B cell (primary cell): ENCODE data around the gene TXNDC5.

Experiments
- EZH2 ChIP-seq: IDR thresholded peaks from 2 replicates; pipeline ENCODE4 v1.6.1; 2012; ENCODE audit warnings: borderline replicate concordance, low read depth, mild to moderate bottlenecking, moderate library complexity, low read length; ENCODE audit not compliant: insufficient read depth, poor library complexity, severe bottlenecking
- TF ChIP-seq, protein P1 (sequence below): fragments of 200-600 bp; IDR thresholded peaks from one replicate; pipeline ENCODE4 v1.8.0; 2022; ENCODE audit warnings: antibody characterized with exemption, mild to moderate bottlenecking

DNA sequence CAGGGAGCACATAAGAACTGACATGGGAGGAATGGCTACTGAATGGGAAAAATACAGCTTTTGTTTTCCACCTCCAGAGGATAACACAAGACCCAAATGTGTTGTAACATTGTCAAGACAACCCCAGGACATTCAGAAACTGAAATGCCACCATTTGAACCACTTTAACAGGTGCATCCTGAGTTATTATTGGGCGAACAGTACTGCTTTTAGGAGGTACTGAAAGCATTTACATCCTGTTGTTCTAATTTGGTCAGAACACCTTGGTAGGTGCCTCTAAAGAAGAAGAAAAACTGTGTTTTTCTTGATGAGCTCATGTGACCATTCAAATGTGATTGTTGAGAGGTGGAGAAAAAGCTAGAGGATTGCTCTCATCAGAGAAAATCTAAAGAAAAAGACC lies 6.4 kb upstream of the TXNDC5 start:
- TF ChIP-seq, protein P1, sequence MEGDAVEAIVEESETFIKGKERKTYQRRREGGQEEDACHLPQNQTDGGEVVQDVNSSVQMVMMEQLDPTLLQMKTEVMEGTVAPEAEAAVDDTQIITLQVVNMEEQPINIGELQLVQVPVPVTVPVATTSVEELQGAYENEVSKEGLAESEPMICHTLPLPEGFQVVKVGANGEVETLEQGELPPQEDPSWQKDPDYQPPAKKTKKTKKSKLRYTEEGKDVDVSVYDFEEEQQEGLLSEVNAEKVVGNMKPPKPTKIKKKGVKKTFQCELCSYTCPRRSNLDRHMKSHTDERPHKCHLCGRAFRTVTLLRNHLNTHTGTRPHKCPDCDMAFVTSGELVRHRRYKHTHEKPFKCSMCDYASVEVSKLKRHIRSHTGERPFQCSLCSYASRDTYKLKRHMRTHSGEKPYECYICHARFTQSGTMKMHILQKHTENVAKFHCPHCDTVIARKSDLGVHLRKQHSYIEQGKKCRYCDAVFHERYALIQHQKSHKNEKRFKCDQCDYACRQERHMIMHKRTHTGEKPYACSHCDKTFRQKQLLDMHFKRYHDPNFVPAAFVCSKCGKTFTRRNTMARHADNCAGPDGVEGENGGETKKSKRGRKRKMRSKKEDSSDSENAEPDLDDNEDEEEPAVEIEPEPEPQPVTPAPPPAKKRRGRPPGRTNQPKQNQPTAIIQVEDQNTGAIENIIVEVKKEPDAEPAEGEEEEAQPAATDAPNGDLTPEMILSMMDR, result no peak
- TF ChIP-seq EZH2, result no peak
